HG03025 (cell line): ENCODE results near the gene CALY.
"Not testable (repeated sequence)": the region's sequence is repeated elsewhere in the genome, so short reads cannot be mapped to it uniquely, and the experiment has no call there.

Experiments
- ATAC-seq: cut with Tn5 transposase; IDR thresholded peaks from one replicate; pipeline ENCODE4 v1.9.1; 2021; ENCODE audit warnings: mild to moderate bottlenecking, moderate library complexity; ENCODE audit not compliant: unreplicated experiment, low FRiP score

The CALY gene

DNA sequence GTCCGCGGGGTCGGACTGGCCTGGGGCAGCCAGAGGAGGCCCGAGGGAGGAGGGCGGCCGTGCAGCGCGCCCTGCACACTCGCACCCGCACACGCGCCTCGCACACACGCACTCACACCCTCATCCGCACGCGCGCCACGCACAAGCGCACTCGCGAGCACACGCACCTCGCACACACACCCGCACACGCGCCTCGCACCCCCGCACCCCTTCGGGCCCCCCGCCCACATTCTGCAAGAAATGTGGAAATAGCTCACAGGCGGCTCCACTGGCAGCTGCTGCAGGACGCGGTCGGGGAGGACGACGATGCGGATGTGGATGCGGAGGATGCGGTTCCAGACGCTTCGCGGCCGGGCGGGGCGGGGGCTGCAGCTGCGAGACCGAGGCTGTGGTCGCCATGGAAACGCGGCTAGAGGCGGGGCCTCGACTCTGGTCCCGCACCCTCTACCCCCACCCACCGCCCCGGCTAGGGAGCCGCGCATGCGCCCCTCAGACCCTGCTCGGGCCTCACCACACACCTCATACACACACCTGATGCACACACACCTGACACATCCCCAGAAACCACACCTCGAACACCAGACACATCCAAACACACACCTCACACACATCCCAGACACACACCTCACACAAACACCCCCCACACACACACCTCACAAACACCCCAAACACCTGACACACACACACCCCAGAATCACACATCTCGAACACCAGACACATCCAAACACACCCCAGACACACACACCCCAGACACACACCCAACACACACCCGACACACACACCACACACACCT lies at the start of gene CALY:
Gene CALY (minus strand): TSS at position 320 of the 793 bp plus-strand sequence. CDS start 7,907 bp downstream, outside the sequence.
- no peak for ATAC-seq

DNA sequence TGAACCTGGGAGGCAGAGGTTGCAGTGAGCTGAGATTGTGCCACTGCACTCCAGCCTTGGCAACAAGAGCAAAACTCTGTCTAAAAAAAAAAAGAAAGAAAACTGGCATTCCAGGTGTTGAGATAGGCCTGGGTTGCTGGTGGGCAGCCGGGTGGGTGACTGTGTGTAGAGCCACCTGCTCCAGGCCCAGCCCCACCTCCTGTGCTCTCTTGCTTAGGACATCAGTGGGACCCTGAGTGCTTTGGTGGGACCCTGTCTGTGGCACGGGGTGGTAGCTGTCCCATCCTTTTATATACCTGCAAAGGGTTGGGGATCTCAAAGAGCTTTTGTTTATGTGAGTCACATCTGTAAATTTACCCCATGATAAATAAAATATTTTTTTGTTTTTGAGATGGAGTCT lies 48.5 kb upstream of the CALY start:
- ATAC-seq: no peak

- no peak for ATAC-seq
Measured at GRCh38 chr10:133384071-133384470, 47.4 kb upstream of the CALY start.

DNA sequence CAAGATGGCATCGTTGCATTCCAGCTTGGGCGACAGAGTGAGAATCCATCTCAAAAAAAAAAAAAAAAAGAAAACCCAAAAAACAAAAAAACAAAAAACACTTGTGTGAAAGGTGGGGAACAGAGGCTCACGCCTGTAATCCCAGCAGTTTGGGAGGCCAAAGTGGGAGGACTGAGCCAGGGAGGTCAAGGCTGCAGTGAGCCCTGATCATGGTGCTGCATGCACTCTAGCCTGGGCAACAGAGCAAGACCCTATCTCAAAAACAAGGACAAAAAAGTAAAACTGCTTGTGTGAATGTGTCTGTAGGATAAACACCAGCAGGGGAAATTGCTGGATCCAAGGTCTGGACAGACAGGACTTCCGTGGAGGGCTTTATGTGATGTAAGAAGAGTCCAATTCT lies 46.9 kb upstream of the CALY start:
- no peak for ATAC-seq

DNA sequence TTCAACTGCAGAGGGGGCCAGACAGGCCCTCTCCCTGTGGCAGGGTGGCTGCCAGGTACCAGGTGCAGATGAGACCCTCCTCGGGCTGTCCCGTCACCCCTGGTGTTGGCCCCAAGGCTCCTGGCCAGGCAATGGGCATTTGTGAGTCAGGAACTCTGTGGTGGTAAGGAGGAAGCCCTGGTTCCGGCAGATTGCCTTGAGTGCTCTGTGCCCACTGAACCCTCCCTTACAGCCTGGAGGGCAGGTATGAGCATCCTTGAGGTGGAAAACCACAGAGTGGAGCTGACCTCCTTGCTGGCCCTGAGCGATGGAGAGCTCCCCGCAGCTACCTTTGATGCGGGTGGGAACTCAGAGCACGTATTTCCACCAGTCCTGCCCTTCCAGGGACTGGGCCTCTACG lies 44.3 kb upstream of the CALY start:
- ATAC-seq: no peak

DNA sequence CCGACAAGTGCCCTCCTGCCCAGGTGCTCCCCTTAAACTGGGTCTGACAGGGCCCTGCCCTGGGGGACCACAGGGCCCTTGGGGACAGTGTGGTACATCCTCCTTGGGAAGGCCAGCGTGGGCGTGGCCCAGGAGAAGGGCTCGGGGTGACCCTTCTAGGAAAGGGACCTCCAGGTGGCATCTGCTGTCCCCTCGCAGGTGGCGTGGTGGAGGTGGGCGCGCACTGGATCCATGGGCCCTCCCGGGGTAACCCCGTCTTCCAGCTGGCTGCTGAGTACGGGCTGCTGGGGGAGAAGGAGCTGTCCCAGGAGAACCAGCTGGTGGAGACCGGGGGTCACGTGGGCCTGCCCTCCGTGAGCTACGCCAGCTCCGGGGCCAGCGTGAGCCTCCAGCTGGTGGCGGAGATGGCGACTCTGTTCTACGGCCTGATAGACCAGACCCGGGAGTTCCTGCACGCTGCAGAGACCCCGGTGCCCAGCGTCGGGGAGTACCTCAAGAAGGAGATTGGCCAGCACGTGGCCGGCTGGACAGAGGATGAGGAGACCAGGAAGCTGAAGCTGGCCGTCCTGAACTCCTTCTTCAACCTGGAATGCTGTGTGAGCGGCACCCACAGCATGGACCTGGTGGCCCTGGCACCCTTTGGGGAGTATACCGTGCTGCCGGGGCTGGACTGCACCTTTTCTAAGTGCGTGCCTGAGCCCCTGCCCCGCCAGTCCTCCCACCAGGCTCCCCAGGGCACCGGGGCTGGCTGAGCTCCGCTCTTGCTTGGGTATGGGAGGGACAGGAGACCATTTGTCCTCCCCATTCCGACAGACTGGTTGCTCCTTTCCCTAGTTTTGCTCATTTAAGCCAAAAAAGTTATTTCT lies 43.3 kb upstream of the CALY start:
- ATAC-seq: peak; percentile 7

- peak; percentile 48 for ATAC-seq
Measured at GRCh38 chr10:133379152-133379800, 42.6 kb upstream of the CALY start, which contains the start of gene PAOX. Gene PAOX (plus strand): TSS chr10:133379262. CDS start chr10:133379317, 55 bp downstream.

GRCh38 chr10:133378251-133379096 lies 41.8 kb upstream of the CALY start:
- peak; percentile 34 for ATAC-seq

DNA sequence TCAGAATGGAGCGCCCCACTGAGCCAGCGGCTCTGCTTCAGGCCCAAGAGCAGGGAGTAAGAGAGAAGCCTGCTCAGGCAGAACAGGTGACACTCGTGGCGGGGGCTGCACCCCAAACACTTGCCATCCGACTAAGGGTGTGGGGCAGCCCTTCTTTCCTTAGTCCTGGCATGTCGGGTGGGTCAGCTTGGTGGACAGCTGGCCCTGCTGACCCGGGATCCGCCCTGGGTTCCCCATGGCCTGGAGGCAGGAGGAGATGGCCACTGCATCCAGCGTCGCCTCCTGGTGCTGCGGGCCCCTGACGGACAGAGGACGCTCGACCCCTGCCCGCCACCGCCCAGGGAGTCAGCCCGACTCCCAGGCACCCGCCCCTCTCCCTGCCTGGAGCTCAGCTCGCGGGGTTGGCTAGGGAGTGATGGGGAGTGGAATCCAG lies 41.1 kb upstream of the CALY start:
- ATAC-seq: no peak

GRCh38 chr10:133377025-133377817 lies 40.5 kb upstream of the CALY start:
- ATAC-seq: no peak

DNA sequence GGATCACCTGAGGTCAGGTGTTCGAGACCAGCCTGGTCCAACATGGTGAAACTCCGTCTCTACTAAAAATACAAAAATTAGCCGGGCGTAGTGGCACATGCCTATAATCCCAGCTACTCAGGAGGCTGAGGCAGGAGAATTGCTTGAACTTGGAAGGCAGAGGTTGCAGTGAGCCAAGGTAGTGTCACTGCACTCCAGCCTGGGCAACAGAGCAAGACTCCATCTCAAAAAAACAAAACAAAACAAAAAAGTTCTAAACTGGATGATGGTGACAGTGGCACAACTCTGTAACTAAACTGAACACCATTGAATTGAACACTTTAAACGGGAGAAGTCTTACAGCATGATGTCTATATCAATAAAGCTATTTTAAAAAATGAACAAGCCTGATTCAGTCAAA lies 39.5 kb upstream of the CALY start:
- not testable (repeated sequence) for ATAC-seq

DNA sequence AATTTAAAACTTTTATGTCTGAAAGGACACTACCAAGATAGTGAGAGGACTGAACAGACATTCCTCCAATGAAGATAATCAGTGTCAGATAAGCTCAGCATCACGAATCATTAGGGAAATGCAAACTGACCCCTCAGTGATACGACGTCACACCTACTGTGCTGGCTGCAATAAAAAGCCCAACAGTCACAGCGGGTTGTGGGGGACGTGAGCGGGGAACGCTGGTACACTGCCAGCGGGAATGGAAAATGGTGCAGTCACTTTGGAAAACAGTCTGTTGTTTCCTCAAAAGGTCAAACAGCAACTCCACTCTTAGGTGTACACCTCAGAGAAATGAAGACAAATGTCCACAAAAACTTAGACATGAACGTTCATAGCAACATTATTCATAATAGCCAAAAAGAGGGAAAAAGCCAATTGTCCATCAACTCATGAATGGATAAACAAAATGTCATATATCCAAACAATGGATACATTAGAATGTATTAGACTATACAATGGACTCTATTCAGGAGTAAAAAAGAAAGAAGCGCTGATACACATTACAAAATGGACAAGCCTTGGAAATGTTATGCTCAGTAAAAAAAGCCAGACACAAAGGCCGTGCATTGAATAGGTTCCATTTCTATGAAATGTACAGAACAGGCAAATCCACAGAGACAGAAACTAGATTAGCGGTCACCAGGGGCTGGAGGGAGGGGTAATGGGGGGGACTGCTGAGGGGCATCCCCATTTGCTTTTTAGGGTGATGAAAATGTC lies 38.8 kb upstream of the CALY start:
- ATAC-seq: no peak

- peak; percentile 89 for ATAC-seq
Measured at GRCh38 chr10:133373174-133374090, 36.7 kb upstream of the CALY start, which contains the start of gene ECHS1. Gene ECHS1 (minus strand): TSS chr10:133373354. CDS start chr10:133373333, 21 bp downstream.

DNA sequence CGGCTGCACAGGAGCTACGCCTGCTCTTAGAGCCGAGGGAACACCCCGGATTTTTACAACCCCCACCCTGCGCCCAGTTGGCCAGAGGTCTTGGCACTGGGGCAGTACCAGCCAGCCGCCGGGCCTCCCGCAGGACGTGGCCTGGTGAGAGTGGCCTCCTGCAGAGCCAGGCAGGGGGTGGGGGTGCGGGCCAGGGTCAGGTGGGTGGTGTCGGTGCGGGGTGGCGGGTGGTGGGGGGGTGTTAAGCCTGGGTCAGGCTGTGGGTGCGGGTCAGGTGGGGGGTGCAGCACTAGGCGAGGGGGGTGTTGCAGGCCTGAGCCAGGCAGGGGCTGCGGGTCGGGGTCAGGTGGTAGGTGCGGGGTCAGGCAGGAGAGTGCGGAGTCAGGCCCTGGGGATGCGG lies 35.8 kb upstream of the CALY start:
- ATAC-seq: no peak

GRCh38 chr10:133370030-133370786 lies 33.5 kb upstream of the CALY start:
- no peak for ATAC-seq

DNA sequence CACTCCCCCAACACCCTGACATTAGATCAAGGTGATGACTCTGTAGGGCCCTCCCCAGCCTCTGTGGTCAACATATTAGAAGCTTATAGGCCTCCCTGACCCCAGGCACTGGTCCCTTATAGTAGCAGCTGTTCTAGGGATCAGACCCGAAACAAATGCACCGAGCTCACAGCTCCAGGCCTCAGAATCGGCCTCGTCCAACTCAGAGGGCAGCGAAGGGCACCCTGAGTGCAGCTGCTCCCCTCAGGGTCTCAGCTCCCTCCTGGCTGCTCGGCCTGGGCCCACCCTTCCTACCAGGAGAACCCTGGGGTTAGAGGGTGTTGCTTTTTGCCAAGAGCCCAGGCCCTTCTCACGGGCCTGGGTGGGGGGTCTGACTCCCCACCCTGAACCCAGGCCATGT lies 31.5 kb upstream of the CALY start:
- no peak for ATAC-seq

GRCh38 chr10:133367461-133367860 lies 30.8 kb upstream of the CALY start:
- ATAC-seq: not testable (repeated sequence)
